Measurements from ENCODE around the gene NUTM2G.
"Not testable (repeated sequence)": the region's sequence is repeated elsewhere in the genome, so short reads cannot be mapped to it uniquely, and the experiment has no call there.

Gene NUTM2G, protein sequence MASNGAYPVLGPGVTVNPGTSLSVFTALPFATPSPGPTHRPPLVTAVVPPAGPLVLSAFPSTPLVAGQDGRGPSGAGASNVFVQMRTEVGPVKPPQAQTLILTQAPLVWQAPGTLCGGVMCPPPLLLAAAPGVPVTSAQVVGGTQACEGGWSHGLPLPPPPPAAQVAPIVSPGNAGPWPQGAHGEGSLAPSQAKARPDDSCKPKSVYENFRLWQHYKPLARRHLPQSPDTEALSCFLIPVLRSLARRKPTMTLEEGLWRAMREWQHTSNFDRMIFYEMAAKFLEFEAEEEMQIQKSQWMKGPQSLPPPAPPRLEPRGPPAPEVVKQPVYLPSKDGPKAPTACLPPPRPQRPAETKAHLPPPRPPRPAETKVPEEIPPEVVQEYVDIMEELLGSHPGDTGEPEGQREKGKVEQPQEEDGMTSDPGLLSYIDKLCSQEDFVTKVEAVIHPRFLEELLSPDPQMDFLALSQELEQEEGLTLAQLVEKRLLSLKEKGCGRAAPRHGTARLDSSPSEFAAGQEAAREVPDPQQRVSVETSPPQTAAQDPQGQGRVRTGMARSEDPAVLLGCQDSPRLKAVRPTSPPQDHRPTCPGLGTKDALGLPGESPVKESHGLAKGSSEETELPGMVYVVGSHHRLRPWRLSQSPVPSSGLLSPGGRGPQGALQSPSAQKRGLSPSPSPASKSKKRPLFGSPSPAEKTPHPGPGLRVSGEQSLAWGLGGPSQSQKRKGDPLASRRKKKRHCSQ

DNA sequence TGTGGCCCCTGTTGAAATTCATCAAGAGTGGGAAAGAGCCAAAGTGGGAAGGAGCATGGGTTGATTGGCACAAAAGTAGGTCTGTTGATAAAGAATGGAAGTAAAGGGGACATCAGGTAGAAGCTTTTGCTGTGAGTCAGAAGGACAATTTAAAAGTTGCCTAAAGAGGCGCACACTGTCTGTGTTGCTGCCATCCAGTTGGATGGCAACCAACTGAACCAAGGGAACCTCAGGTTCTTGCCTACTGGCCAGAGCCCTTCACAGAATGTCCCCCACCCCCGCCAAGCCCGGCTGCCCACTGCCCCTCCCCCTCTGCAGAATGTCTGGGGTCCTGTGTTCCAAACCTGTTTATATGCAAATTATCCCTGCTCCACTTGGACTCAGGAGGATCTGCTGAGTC, at the start of gene NUTM2G:
Gene NUTM2G, plus strand, starts transcription at position 301 of the 400 bp plus-strand sequence. CDS start 182 bp downstream, outside the sequence.
- not testable (repeated sequence) for DNase-seq

GRCh38 chr9:96883922-96884321, 44.7 kb upstream of the NUTM2G start:
- DNase-seq: no peak

DNA sequence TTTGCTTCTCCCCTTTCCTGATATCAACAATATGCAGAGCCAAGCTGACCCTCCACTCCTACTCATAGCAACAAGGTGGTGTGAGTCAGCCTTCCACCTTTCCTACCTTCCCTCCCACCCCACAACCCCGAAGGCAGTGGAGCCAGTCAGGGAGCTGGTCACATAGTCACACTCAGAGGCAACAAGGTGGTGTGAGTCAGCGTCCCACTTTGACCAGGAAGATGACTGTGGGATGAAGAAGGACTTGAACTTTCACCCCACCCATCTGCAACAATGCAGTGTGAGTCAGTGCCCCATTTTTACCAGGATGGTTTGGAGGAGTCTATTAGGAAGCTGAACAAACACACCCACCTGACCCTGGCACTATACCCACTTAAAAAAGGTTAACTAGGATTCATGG, 44.2 kb upstream of the NUTM2G start:
- no peak for DNase-seq

DNA sequence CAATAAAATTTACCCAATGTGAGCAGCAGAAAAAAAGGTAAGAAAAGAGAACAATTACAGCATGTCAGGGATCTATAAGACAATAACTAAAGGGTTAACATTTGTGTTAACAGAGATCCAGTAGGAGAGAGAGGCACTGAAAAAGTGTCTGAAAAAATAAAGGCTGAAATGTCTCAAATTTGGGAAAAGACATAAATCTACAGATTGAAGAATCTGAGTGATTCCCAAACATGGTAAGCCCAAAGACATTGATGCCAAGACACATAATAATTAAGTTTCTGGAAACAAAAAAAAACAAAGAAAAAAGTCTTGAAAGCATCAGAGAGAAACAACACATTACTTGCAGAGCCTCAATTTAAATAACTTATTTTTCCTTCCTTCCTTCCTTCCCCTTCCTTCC, 43.2 kb upstream of the NUTM2G start:
- no peak for DNase-seq

DNA sequence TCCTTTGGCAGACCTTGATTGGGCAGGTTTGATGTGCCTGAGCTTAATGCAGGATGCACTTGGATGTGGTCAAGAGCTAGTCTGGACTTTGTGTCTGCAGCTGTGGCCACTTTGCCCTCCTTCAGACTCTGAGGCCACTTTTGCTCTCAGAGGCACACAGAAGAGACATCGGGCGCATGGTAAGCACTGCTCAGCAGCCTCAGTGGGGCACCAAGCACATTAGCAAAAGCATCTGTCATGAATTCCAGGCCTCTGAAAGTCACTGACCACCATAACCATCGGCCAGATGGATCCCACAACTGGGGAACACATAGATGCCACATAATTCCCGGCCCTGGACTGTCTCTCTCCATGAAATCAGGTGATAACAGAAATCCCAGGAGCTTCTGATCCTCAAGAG, 40.1 kb upstream of the NUTM2G start:
- DNase-seq: no peak

DNA sequence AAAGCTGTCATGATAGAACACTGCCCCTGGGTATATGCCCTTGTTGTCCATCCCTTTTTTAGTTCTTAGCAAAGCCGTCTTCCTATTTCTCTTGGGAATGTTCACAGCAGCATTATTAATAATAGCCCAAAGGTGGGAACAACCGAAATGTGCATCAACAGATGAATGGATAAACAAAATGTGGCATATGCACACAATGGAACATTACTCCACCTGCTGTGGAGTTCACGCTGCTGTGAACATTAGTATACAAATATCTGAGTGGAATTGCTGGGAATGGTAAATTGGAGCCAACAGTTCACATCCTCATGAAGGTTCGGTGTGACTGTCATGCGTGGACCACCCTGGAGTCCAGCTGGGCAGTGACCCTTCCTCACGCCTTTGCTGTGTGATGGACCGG, 36.5 kb upstream of the NUTM2G start:
- DNase-seq: no peak

- DNase-seq: not testable (repeated sequence)
These were observed 28.6 kb upstream of the NUTM2G start for GRCh38 chr9:96900010-96900409.

DNA sequence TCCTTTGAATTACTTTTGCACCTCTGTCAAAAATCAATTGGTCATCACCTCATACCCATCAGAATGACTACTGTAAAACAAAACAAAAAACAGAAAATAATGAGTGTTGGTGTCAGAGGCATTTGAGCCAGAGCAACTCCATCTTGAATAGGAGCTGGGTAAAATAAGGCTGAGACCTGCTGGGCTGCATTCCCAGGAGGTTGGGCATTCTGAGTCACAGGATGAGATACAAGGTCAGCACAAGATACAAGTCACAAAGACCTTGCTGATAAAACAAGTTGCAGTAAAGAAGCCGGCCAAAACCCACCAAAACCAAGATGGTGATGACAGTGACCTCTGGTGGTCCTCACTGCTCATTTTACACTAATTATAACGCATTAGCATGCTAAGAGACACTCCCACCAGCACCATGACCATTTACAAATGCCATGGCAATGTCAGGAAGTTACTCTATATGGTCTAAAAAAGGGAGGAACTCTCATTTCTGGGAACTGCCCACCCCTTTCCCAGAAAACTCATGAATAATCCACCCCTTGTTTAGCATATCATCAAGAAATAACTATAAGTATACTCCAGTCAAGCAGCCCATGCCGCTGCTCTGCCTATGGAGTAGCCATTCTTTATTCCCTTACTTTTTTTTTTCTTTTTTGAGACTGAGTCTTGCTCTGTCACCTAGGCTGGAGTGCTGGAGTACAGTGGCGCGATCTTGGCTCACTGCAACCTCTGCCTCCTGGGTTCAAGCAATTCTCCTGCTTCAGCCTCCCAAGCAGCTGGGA, 23.5 kb upstream of the NUTM2G start:
- DNase-seq: not testable (repeated sequence)

- not testable (repeated sequence) for DNase-seq
These were observed 20.2 kb upstream of the NUTM2G start for GRCh38 chr9:96908479-96908878.

GRCh38 chr9:96915539-96915938, 13.1 kb upstream of the NUTM2G start:
- DNase-seq: not testable (repeated sequence)

DNA sequence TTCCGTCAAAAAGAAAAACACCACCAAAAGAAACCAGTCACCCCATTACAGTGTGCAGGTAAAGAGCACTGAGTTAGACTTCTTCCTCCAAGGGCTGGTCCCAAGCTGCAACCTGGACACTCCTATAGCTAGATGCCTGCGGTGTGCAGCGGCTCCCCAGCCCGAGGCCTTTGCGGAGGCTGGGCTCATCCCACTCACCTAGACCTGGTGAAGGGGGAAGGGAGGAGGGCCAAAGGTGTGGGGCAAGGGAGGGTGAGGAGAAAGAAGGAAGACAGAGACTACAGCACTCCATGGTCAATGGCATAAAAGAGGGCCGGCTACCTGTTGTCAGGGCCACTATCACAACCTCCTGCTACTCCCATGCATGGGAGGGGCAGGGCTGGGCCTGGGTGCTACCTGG, 12.1 kb upstream of the NUTM2G start:
- not testable (repeated sequence) for DNase-seq

GRCh38 chr9:96918550-96918949, 10.1 kb upstream of the NUTM2G start:
- DNase-seq: not testable (repeated sequence)

- not testable (repeated sequence) for DNase-seq
These were observed 7.8 kb upstream of the NUTM2G start for GRCh38 chr9:96920803-96921202.

GRCh38 chr9:96925587-96925986, 3.1 kb upstream of the NUTM2G start:
- DNase-seq: not testable (repeated sequence)

GRCh38 chr9:96931665-96932064, 3.0 kb downstream of the NUTM2G start:
- not testable (repeated sequence) for DNase-seq

DNA sequence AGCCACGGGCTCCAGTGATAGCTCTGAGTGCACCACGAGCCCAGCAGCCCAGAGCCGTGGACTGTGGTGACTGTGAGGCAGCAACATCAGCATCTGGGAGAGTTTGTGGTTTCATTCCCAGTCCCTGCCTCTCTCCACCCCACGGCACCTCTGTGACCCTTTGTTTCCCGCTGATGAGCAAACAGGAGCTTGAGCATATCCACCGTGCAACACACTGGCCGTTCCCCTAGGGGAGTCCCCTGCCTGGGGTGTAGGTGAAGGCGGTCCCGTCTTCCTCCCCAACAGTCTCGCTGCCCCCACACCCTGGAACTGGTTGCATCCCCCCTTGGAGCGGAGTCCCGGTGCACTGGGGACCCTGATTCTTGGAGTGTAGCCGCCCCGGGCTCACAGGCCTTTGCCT, 5.5 kb downstream of the NUTM2G start:
- DNase-seq: not testable (repeated sequence)

DNA sequence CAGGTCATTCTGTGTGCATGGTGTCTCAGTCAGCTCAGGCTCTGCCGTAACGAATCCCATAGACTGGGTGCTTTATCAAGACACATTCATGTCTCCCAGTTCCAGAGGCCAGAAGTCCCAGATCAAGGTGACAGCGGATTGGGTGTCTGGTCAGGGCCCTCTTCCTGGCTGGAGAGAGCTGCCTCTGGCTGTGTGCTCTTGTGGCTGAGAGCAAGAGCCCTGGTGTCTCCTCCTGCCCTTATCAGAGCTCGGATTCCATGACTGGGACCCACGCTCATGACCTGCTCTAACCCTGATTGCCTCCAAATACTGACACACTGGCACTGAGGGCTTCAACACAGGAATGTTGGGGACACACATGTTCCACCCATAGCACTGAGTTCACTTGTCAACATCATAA, 6.1 kb downstream of the NUTM2G start:
- DNase-seq: not testable (repeated sequence)

DNA sequence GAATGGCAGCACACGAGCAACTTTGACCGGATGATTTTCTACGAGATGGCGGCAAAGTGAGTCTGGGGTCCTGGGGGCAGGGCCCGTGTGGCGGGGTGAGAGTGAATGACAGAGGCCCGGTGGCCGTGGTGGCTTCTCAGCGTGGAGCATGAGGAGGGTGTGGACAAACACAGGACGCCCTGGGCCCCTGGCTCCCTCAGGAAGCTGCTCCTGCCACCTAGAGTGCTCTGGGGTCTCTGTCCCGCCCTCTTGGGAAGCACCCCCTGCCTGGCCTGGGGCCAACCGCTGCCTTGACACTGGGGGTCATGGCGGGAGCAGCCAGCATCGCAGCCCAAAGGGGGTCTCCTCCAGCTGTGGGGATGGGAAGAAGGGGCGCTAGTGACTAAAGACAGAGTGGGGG, 6.8 kb downstream of the NUTM2G start:
- DNase-seq: not testable (repeated sequence)

- DNase-seq: not testable (repeated sequence)
These were observed 8.8 kb downstream of the NUTM2G start for GRCh38 chr9:96937442-96937841.

DNA sequence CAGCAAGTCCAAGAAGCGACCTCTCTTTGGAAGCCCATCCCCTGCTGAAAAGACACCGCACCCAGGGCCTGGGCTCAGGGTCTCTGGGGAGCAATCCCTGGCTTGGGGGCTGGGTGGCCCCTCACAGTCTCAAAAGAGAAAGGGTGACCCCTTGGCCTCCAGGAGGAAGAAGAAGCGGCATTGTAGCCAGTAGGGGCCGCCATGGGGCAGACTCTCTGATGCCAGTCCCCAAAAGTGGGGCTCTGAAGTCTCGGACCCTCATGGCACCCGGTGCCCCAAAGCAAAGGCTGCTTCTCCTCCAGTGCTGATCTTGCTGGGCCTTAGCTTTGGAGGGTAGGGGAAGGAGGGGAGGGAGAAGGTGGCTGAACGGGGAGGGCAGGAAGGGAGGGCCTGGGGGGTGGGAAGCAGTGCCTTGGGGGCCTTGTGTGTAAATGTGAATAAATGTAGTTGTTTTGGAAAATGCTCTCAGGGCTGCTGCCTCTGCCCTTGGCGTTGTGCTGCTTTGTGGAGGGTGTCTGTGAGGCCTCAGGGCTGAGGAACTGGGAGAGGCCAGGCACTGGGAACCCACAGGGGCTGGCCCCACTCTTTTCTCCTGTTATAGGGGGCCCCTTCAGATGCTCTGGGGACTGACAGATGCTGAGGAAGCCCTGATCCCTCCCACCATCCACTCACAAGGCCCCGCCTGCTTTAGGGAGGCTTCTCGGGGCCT, 10.5 kb downstream of the NUTM2G start:
- DNase-seq: not testable (repeated sequence)

- DNase-seq: not testable (repeated sequence)
These were observed 12.3 kb downstream of the NUTM2G start for GRCh38 chr9:96940982-96941381.

DNA sequence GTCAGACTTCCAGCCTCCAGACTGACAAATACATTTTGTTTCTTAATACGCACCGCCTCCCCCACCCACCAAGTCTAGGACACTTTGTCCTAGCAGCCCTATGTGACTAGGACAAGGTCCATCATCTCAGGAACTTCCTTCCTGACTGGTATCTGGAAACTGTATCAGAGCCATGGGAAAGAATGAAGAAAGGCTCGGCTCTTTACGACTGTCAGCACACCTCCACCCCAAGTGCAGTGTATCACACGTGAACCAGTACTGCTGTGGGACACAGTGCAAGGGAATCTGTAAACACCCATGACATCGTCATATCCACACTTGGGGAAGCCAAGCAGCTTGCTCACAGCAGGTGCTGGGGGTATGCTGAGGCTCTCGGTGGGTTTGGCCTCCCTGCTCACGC, 13.0 kb downstream of the NUTM2G start:
- not testable (repeated sequence) for DNase-seq
